Measurements from ENCODE around the gene SMOC1.

DNA sequence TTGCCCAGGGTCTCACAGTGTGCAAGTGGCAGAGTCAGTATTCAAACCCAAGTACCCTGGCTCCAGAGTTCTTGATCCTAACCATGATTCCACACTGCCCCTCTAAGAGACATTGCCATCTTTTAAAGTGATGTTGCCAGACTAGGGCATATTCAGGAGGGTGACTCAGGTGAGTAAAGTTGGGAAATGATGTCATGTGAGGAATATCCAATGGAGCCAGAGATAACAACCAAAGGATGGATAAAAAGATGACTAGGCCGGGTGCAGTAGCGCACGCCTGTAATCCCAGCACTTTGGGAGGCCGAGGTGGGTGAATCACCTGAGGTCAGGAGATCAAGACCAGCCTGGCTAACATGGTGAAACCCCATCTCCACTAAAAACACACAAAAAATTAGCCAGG, 85.6 kb downstream of the SMOC1 start:
- TF ChIP-seq, protein P1, sequence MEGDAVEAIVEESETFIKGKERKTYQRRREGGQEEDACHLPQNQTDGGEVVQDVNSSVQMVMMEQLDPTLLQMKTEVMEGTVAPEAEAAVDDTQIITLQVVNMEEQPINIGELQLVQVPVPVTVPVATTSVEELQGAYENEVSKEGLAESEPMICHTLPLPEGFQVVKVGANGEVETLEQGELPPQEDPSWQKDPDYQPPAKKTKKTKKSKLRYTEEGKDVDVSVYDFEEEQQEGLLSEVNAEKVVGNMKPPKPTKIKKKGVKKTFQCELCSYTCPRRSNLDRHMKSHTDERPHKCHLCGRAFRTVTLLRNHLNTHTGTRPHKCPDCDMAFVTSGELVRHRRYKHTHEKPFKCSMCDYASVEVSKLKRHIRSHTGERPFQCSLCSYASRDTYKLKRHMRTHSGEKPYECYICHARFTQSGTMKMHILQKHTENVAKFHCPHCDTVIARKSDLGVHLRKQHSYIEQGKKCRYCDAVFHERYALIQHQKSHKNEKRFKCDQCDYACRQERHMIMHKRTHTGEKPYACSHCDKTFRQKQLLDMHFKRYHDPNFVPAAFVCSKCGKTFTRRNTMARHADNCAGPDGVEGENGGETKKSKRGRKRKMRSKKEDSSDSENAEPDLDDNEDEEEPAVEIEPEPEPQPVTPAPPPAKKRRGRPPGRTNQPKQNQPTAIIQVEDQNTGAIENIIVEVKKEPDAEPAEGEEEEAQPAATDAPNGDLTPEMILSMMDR (IDR thresholded peaks at IDR 0.05): no peak
- TF ChIP-seq, protein P2, sequence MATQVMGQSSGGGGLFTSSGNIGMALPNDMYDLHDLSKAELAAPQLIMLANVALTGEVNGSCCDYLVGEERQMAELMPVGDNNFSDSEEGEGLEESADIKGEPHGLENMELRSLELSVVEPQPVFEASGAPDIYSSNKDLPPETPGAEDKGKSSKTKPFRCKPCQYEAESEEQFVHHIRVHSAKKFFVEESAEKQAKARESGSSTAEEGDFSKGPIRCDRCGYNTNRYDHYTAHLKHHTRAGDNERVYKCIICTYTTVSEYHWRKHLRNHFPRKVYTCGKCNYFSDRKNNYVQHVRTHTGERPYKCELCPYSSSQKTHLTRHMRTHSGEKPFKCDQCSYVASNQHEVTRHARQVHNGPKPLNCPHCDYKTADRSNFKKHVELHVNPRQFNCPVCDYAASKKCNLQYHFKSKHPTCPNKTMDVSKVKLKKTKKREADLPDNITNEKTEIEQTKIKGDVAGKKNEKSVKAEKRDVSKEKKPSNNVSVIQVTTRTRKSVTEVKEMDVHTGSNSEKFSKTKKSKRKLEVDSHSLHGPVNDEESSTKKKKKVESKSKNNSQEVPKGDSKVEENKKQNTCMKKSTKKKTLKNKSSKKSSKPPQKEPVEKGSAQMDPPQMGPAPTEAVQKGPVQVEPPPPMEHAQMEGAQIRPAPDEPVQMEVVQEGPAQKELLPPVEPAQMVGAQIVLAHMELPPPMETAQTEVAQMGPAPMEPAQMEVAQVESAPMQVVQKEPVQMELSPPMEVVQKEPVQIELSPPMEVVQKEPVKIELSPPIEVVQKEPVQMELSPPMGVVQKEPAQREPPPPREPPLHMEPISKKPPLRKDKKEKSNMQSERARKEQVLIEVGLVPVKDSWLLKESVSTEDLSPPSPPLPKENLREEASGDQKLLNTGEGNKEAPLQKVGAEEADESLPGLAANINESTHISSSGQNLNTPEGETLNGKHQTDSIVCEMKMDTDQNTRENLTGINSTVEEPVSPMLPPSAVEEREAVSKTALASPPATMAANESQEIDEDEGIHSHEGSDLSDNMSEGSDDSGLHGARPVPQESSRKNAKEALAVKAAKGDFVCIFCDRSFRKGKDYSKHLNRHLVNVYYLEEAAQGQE (IDR thresholded peaks at IDR 0.05; ENCODE audit: insufficient read depth in 1 of 2, low read depth in 2 of 2, low read length in 1 of 2): no peak
- TF ChIP-seq TCF7L2 (IDR thresholded peaks at IDR 0.05; ENCODE audit: low read depth, low read length) (no peak), POLR2AphosphoS5 (IDR thresholded peaks at IDR 0.05; ENCODE audit: low read depth, low read length) (no peak), SIN3A (IDR thresholded peaks at IDR 0.05; ENCODE audit: borderline replicate concordance, insufficient read depth, low read depth, low read length) (no peak)

Data from Panc1 (cell line).